ENCODE results near the gene XRCC1.

XRCC1 gene

GRCh38 chr19:43532571-43532961, 42.8 kb downstream of the XRCC1 start:
- Histone ChIP-seq H3K79me2 (ENCODE audit: low read length) (no peaks in the 10 kb centered on the region), H3F3A (ENCODE audit: insufficient read depth, low read length) (peaks cover 32% of the 10 kb centered on the region), H3K9me2 (replicated peaks; ENCODE audit: insufficient read depth, low read length) (no peaks in the 10 kb centered on the region), H3K9me3 (replicated peaks; ENCODE audit: insufficient read depth, low read length) (no peaks in the 10 kb centered on the region), H3K27ac (ENCODE audit: low read length) (peak overlapping the region; percentile 73; the same call in 1 of the 2 replicates), H2AFZ (ENCODE audit: low read length) (peak overlapping the region; percentile 80), H4K20me1 (ENCODE audit: insufficient read depth, low read length) (no peaks in the 10 kb centered on the region), H3K4me2 (ENCODE audit: low read depth, low read length) (peak overlapping the region; percentile 87), H3K36me3 (replicated peaks; ENCODE audit: insufficient read depth, low read length) (no peaks in the 10 kb centered on the region), H3K27me3 (replicated peaks; ENCODE audit: insufficient read depth, low read length) (no peaks in the 10 kb centered on the region), H3K4me3 (ENCODE audit: low read length) (peak overlapping the region; percentile 67), H3K9ac (ENCODE audit: low read length) (peak overlapping the region; percentile 51; the same call in 1 of the 2 replicates), H3K4me1 (ENCODE audit: low read length) (no peaks in the 10 kb centered on the region)
- TF ChIP-seq CTCF (IDR thresholded peaks at IDR 0.05; ENCODE audit: low read length) (no peak), EZH2phosphoT487 (IDR thresholded peaks at IDR 0.05; ENCODE audit: low read length) (no peak), EZH2 (optimal IDR thresholded peaks at IDR 0.05; ENCODE audit: low read depth, low read length) (no peak)
- DNase-seq: peak; percentile 82

GRCh38 chr19:43527860-43528622, 47.3 kb downstream of the XRCC1 start:
- Histone ChIP-seq H3K4me3 (ENCODE audit: low read length) (no peak overlapping the region), H3K4me2 (ENCODE audit: low read depth, low read length) (no peak overlapping the region), H3K9ac (ENCODE audit: low read length) (no peak overlapping the region)

More at GRCh38 chr19:43527860-43528622, 47.3 kb downstream of the XRCC1 start:
- no peaks in the 10 kb centered on the region for H3K36me3 ChIP-seq (replicated peaks; ENCODE audit: insufficient read depth, low read length)
- H3K9me3 ChIP-seq (replicated peaks; ENCODE audit: insufficient read depth, low read length): no peaks in the 10 kb centered on the region
- peaks cover 21% of the 10 kb centered on the region for H3F3A ChIP-seq (ENCODE audit: insufficient read depth, low read length)
- H3K9me2 ChIP-seq (replicated peaks; ENCODE audit: insufficient read depth, low read length): no peaks in the 10 kb centered on the region
- H3K27ac ChIP-seq (ENCODE audit: low read length): no peak overlapping the region
- no peaks in the 10 kb centered on the region for H4K20me1 ChIP-seq (ENCODE audit: insufficient read depth, low read length)
- H3K4me1 ChIP-seq (ENCODE audit: low read length): peaks cover 12% of the 10 kb centered on the region
- H3K27me3 ChIP-seq (replicated peaks; ENCODE audit: insufficient read depth, low read length): no peaks in the 10 kb centered on the region
- no peak for TF ChIP-seq EZH2phosphoT487 (IDR thresholded peaks at IDR 0.05; ENCODE audit: low read length)
- TF ChIP-seq CTCF (IDR thresholded peaks at IDR 0.05; ENCODE audit: low read length): no peak
- no peak for TF ChIP-seq EZH2 (optimal IDR thresholded peaks at IDR 0.05; ENCODE audit: low read depth, low read length)
- H3K79me2 ChIP-seq (ENCODE audit: low read length): peaks cover 5% of the 10 kb centered on the region; the same call in 1 of the 2 replicates
- H2AFZ ChIP-seq (ENCODE audit: low read length): no peak overlapping the region
- DNase-seq: no peak
